Activated CD4-positive, alpha-beta T cell treated with anti-CD3 and anti-CD28 coated beads for 4 hours (primary cell): ENCODE data around the gene PGD.
"Not testable (repeated sequence)": the region's sequence is repeated elsewhere in the genome, so short reads cannot be mapped to it uniquely, and the experiment has no call there.

Experiments used
- DNase-seq, 2 donors: peaks; one replicate each; pipeline ENCODE4 v3.0.0-alpha.2; 2020

PGD gene

GRCh38 chr1:10399444-10399941 lies 629 bp downstream of the PGD start:
- peak in 1 of 2 donors; percentile 2 for DNase-seq

GRCh38 chr1:10400013-10400412 lies 1.1 kb downstream of the PGD start:
- DNase-seq = no peak

- no peak for DNase-seq
These were observed 2.4 kb downstream of the PGD start for GRCh38 chr1:10401281-10401680.

GRCh38 chr1:10402729-10403274 lies 3.9 kb downstream of the PGD start:
- DNase-seq = no peak

GRCh38 chr1:10407201-10407600 lies 8.3 kb downstream of the PGD start:
- DNase-seq = no peak

- DNase-seq = no peak
These were observed 16.5 kb downstream of the PGD start for GRCh38 chr1:10415211-10415930.

GRCh38 chr1:10415967-10416366 lies 17.1 kb downstream of the PGD start:
- DNase-seq = not testable (repeated sequence)

GRCh38 chr1:10418741-10419140 lies 19.9 kb downstream of the PGD start:
- not testable (repeated sequence) for DNase-seq

- no peak for DNase-seq
These were observed 20.5 kb downstream of the PGD start for GRCh38 chr1:10419351-10419750.

- DNase-seq = no peak
These were observed 22.8 kb downstream of the PGD start for GRCh38 chr1:10421637-10422036.

GRCh38 chr1:10424034-10424433 lies 25.2 kb downstream of the PGD start:
- no peak for DNase-seq

- no peak for DNase-seq
These were observed 25.8 kb downstream of the PGD start for GRCh38 chr1:10424651-10425050.

- DNase-seq = not testable (repeated sequence)
These were observed 27.1 kb downstream of the PGD start for GRCh38 chr1:10425826-10426534.

GRCh38 chr1:10426535-10426848 lies 27.6 kb downstream of the PGD start:
- not testable (repeated sequence) for DNase-seq

- no peak for DNase-seq
These were observed 30.1 kb downstream of the PGD start for GRCh38 chr1:10428984-10429383.

- no peak for DNase-seq
These were observed 31.0 kb downstream of the PGD start for GRCh38 chr1:10429868-10430215.

GRCh38 chr1:10430216-10431069 lies 31.6 kb downstream of the PGD start, which contains the start of gene CENPS:
TSS of gene CENPS (plus strand) at chr1:10430433. CDS start at chr1:10430518, 85 bp downstream.
- DNase-seq = peak; percentile 87 to 91

- DNase-seq = peak in 1 of 2 donors; percentile 5
These were observed 32.3 kb downstream of the PGD start for GRCh38 chr1:10431070-10431730.

- DNase-seq = no peak
These were observed 34.2 kb downstream of the PGD start for GRCh38 chr1:10432910-10433700.

GRCh38 chr1:10433790-10434189 lies 34.9 kb downstream of the PGD start:
- no peak for DNase-seq

- DNase-seq = no peak
These were observed 35.7 kb downstream of the PGD start for GRCh38 chr1:10434590-10434989.

GRCh38 chr1:10437052-10437451 lies 38.2 kb downstream of the PGD start:
- no peak for DNase-seq
